Measurements from ENCODE around the gene EPB41L5. TPM values are rescaled to one million over a fixed set of nuclear protein-coding genes. Genes with fewer than 3 reads are reported as not detected.
"Not testable (repeated sequence)": the region's sequence is repeated elsewhere in the genome, so short reads cannot be mapped to it uniquely, and the experiment has no call there.

Gene EPB41L5
- total RNA-seq, 1 donor from 2014 or later: 16.2 TPM

DNA sequence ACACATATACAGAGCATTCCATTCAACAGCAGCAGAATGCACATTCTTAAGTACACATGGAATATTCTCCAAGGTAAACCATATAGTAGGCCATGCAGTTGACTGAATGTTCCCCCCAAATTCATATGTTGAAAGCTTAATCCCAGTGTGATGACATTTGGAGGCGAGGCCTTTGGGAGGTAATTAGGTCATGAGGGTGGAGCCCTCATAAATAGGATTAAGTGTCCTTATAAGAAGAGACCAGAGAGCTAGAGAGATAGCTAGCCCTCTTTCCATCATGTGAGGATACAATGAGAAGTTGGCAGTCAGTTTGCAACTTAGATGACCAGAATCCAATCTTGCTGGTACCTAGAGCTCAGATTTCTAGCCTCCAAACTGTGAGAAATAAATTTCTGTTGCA, 182.7 kb downstream of the EPB41L5 start:
- no peak overlapping the region for H3K4me2 ChIP-seq (ENCODE audit: low read length)
- H3K27ac ChIP-seq (ENCODE audit: low read depth, low read length): no peak overlapping the region
- no peaks in the 10 kb centered on the region for H4K20me1 ChIP-seq (ENCODE audit: insufficient read depth, low read length)
- H3K27me3 Mint-ChIP-seq (ENCODE audit: low read depth, unreplicated experiment): no peaks in the 10 kb centered on the region
- DNase-seq (ENCODE audit: low read depth) (no peak), FAIRE-seq (no peak)
- H3K9me3 Mint-ChIP-seq (ENCODE audit: unreplicated experiment): peaks cover 13% of the 10 kb centered on the region
- H3K4me1 ChIP-seq (ENCODE audit: insufficient read depth, low read length): no peaks in the 10 kb centered on the region
- TF ChIP-seq EZH2 (IDR thresholded peaks at IDR 0.05; ENCODE audit: insufficient read depth, low read length): no peak
- TF ChIP-seq CTCF (IDR thresholded peaks at IDR 0.05; ENCODE audit: insufficient read depth, low read depth, low read length): no peak
- no peaks in the 10 kb centered on the region for H3K9me3 ChIP-seq (ENCODE audit: insufficient read depth, low read depth, low read length)
- no peak overlapping the region for H3K27ac Mint-ChIP-seq (ENCODE audit: unreplicated experiment)
- H3K4me3 ChIP-seq (ENCODE audit: insufficient read depth, low read depth, low read length): no peak overlapping the region
- H3K4me1 Mint-ChIP-seq (ENCODE audit: low read depth, unreplicated experiment): peaks cover 2% of the 10 kb centered on the region
- H3K36me3 Mint-ChIP-seq (ENCODE audit: low read depth, unreplicated experiment): no peaks in the 10 kb centered on the region
- H3K36me3 ChIP-seq (ENCODE audit: insufficient read depth, low read length): no peaks in the 10 kb centered on the region
- no peak overlapping the region for H2AFZ ChIP-seq (ENCODE audit: low read depth, low read length)
- no peak overlapping the region for H3K9ac ChIP-seq (ENCODE audit: low read length)
- H3K79me2 ChIP-seq (ENCODE audit: insufficient read depth, low read length): no peaks in the 10 kb centered on the region
- no peak overlapping the region for H3K4me3 Mint-ChIP-seq (ENCODE audit: unreplicated experiment)
- no peaks in the 10 kb centered on the region for H3K27me3 ChIP-seq (ENCODE audit: insufficient read depth, low read length)

DNA sequence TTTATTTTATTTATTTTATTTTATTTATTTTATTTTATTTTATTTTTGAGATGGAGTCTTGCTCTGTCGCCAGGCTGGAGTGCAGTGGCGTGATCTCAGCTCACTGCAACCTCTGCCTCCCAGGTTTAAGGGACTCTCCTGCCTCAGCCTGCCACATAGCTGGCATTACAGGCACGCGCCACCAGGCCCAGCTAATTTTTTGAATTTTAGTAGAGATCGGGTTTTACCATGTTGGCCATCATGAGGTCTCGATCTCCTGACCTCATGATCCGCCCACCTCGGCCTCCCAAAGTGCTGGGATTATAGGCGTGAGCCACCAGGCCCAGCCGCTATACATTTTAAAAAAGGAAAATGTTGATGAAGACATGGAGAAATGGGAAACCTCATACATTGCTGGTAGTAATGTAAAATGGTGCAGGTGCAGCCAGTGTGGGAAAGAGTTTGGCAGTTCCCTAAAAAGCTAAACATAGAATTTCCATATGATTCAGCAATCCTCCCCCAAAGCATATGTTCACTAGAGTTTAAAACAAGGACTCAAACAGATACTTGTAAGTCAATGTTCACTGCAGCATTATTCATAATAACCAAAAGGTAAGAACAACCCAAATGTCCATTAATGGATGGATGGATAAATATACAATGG, 187.1 kb downstream of the EPB41L5 start:
- not testable (repeated sequence) for H3K4me2 ChIP-seq (ENCODE audit: low read length); H3K4me1 Mint-ChIP-seq (ENCODE audit: low read depth, unreplicated experiment); H3K9me3 ChIP-seq (ENCODE audit: insufficient read depth, low read depth, low read length); H3K27ac Mint-ChIP-seq (ENCODE audit: unreplicated experiment); H3K4me3 ChIP-seq (ENCODE audit: insufficient read depth, low read depth, low read length); H3K36me3 ChIP-seq (ENCODE audit: insufficient read depth, low read length); H3K79me2 ChIP-seq (ENCODE audit: insufficient read depth, low read length); H3K27ac ChIP-seq (ENCODE audit: low read depth, low read length); H3K27me3 ChIP-seq (ENCODE audit: insufficient read depth, low read length); H4K20me1 ChIP-seq (ENCODE audit: insufficient read depth, low read length); H2AFZ ChIP-seq (ENCODE audit: low read depth, low read length); H3K9ac ChIP-seq (ENCODE audit: low read length); H3K9me3 Mint-ChIP-seq (ENCODE audit: unreplicated experiment); H3K4me3 Mint-ChIP-seq (ENCODE audit: unreplicated experiment); H3K4me1 ChIP-seq (ENCODE audit: insufficient read depth, low read length); DNase-seq (ENCODE audit: low read depth); H3K36me3 Mint-ChIP-seq (ENCODE audit: low read depth, unreplicated experiment); FAIRE-seq
- peaks cover 17% of the 10 kb centered on the region for H3K27me3 Mint-ChIP-seq (ENCODE audit: low read depth, unreplicated experiment)

DNA sequence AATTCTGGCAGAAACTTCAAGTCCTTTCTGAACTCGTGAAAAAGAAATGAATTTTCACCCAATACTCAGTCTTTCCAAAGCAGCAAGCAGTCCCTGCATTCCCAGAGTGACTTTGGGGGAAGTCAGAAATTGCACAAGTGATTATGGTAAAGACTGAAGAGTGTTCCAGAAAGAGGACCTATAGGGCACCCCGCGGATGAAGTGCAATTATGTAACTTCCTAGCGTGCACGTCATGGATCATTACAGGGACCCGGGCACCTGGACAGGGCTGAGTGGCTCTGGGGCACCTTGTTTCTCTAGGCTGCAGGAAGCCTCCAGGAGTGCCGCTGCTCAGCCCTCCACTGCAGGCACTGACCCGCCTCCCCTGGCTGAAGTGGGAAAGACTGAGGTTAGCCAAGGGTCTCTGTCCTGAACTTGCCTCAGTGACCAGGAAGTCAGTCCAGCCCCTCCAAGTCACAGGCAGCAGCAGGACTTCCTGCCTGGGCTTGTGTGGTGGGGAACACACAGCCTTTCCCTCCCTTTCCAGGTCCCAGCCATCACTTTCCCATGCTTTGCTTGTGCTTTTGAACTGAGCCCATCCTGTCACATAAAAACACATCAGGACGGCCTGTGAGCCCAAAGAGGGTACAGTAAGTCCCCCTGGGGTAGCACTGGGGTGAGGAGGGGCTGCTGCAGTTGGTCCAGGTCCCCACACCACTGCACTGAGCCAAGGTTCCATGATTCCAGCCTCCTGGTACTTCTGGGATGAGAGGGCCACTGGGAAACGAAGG, 190.6 kb downstream of the EPB41L5 start:
- no peak for FAIRE-seq
- Histone ChIP-seq H3K79me2 (ENCODE audit: insufficient read depth, low read length) (no peaks in the 10 kb centered on the region), H3K4me2 (ENCODE audit: low read length) (no peak overlapping the region), H3K4me3 (ENCODE audit: insufficient read depth, low read depth, low read length) (no peak overlapping the region), H3K36me3 (ENCODE audit: insufficient read depth, low read length) (no peaks in the 10 kb centered on the region), H3K27ac (ENCODE audit: low read depth, low read length) (no peak overlapping the region), H3K27me3 (ENCODE audit: insufficient read depth, low read length) (no peaks in the 10 kb centered on the region), H3K9me3 (ENCODE audit: insufficient read depth, low read depth, low read length) (no peaks in the 10 kb centered on the region), H2AFZ (ENCODE audit: low read depth, low read length) (no peak overlapping the region), H3K9ac (ENCODE audit: low read length) (no peak overlapping the region), H3K4me1 (ENCODE audit: insufficient read depth, low read length) (no peaks in the 10 kb centered on the region), H4K20me1 (ENCODE audit: insufficient read depth, low read length) (no peaks in the 10 kb centered on the region)
- H3K27ac Mint-ChIP-seq (ENCODE audit: unreplicated experiment): no peak overlapping the region
- no peaks in the 10 kb centered on the region for H3K36me3 Mint-ChIP-seq (ENCODE audit: low read depth, unreplicated experiment)
- peaks cover 4% of the 10 kb centered on the region for H3K9me3 Mint-ChIP-seq (ENCODE audit: unreplicated experiment)
- no peak overlapping the region for H3K4me3 Mint-ChIP-seq (ENCODE audit: unreplicated experiment)
- TF ChIP-seq CTCF (IDR thresholded peaks at IDR 0.05; ENCODE audit: insufficient read depth, low read depth, low read length) (no peak), EZH2 (IDR thresholded peaks at IDR 0.05; ENCODE audit: insufficient read depth, low read length) (no peak)
- DNase-seq (ENCODE audit: low read depth): no peak
- no peaks in the 10 kb centered on the region for H3K4me1 Mint-ChIP-seq (ENCODE audit: low read depth, unreplicated experiment)
- peaks cover 24% of the 10 kb centered on the region for H3K27me3 Mint-ChIP-seq (ENCODE audit: low read depth, unreplicated experiment)
